ENCODE data around the gene NCAPD2.
A peak's percentile ranks its signal among the peaks of the same experiment; 100 is the strongest.

Gene NCAPD2

GRCh38 chr12:6493497-6494257, at the start of gene NCAPD2:
NCAPD2 (plus strand) TSS chr12:6494102; CDS start chr12:6495099, 997 bp downstream.
- DNase-seq (ENCODE audit: low spot score): peak; percentile 99

- no peak for DNase-seq (ENCODE audit: low spot score)
These were observed 48.9 kb upstream of the NCAPD2 start, which contains the start of gene CD27 for GRCh38 chr12:6444704-6445688. CD27 (plus strand) TSS chr12:6444955; CDS start chr12:6445096, 141 bp downstream.

- no peak for DNase-seq (ENCODE audit: low spot score)
These were observed 43.6 kb upstream of the NCAPD2 start for GRCh38 chr12:6450091-6450868.

- no peak for DNase-seq (ENCODE audit: low spot score)
These were observed 43.0 kb upstream of the NCAPD2 start for GRCh38 chr12:6450869-6451347.

- DNase-seq (ENCODE audit: low spot score): peak; percentile 69
These were observed 42.3 kb upstream of the NCAPD2 start, which contains the start of gene TAPBPL for GRCh38 chr12:6451348-6452244. TAPBPL (plus strand) TSS chr12:6452042; CDS start chr12:6452249, 207 bp downstream.

GRCh38 chr12:6452245-6452943, 41.5 kb upstream of the NCAPD2 start:
- no peak for DNase-seq (ENCODE audit: low spot score)

- no peak for DNase-seq (ENCODE audit: low spot score)
These were observed 40.8 kb upstream of the NCAPD2 start for GRCh38 chr12:6452944-6453630.

GRCh38 chr12:6457220-6457945, 36.5 kb upstream of the NCAPD2 start:
- DNase-seq (ENCODE audit: low spot score): no peak

GRCh38 chr12:6458281-6459003, 35.5 kb upstream of the NCAPD2 start:
- no peak for DNase-seq (ENCODE audit: low spot score)

GRCh38 chr12:6459004-6459337, 34.9 kb upstream of the NCAPD2 start:
- DNase-seq (ENCODE audit: low spot score): no peak

- DNase-seq (ENCODE audit: low spot score): no peak
These were observed 33.0 kb upstream of the NCAPD2 start for GRCh38 chr12:6460751-6461371.

- no peak for DNase-seq (ENCODE audit: low spot score)
These were observed 32.3 kb upstream of the NCAPD2 start for GRCh38 chr12:6461401-6462233.

- no peak for DNase-seq (ENCODE audit: low spot score)
These were observed 31.5 kb upstream of the NCAPD2 start for GRCh38 chr12:6462234-6462995.

- no peak for DNase-seq (ENCODE audit: low spot score)
These were observed 30.7 kb upstream of the NCAPD2 start for GRCh38 chr12:6463216-6463615.

GRCh38 chr12:6463858-6464257, 30.0 kb upstream of the NCAPD2 start:
- DNase-seq (ENCODE audit: low spot score): no peak

GRCh38 chr12:6464531-6464930, 29.4 kb upstream of the NCAPD2 start:
- no peak for DNase-seq (ENCODE audit: low spot score)

Measured in iPS-NIHi11 (cell line).